Mononuclear cell (primary cell): ENCODE data around the gene PREX1. TPM values are rescaled to one million over a fixed set of nuclear protein-coding genes. Genes with fewer than 3 reads are reported as not detected.

Experiments
- H3K27me3 ChIP-seq: 2 replicates; pipeline ENCODE4 v1.6.0; 2011; ENCODE audit warnings: low read length, control low read depth; ENCODE audit not compliant: insufficient read depth
- H3K4me1 ChIP-seq: 2 replicates; pipeline ENCODE4 v1.5.1; 2011; ENCODE audit warnings: mild to moderate bottlenecking, low read length, control low read depth; ENCODE audit not compliant: insufficient read depth
- H3K4me3 ChIP-seq: 2 replicates; pipeline ENCODE4 v1.5.1; 2011; ENCODE audit warnings: mild to moderate bottlenecking, low read length, moderate library complexity
- H3K9me3 ChIP-seq: 2 replicates; pipeline ENCODE4 v1.5.1; 2011; ENCODE audit warnings: low read depth, mild to moderate bottlenecking, control low read depth, low read length
- total RNA-seq: library from RNA; depleted of rRNA; stranded (reverse); fragments of >200 nt; gene quantifications from one replicate; pipeline ENCODE4 v1.2.3, GENCODE V29; 2012

The PREX1 gene
- total RNA-seq, 1 donor = 128 TPM

DNA sequence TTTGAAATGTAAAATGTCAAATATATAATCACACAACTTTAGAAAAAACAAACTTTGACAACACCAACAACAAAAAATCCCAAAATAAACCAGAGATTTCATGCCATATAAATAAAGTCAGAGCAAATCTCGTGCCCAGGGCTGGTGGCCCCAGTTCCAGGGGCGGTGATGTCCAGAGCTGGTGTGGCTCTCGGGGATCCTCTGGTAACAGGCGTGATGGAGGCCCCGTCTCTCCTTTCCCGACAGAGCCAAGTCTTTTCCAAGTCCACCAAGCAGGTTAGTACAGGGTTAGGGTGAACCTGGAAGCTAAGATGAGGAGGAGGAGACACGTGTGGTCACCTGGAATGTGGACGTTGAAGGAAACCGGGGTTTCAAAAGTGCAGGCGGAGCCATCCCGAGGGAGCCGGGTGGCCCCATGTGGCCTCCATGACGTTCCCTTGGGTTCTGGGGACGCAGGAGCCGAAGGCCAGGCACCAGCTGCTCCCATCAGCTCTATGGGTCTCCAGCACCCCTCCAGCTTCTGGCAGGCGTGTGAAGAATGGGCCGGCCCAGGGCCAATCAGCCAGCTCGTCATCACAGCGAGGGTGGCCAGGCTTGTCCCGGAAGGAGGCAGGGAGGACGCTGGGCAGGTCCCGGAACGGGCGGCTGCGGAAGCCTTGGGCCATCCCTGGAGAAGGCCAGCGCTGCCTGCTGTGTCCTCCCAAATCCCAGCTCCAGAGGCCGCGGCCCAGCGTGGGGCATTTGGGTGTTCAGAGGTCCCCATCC lies 202.5 kb downstream of the PREX1 start:
- Histone ChIP-seq H3K4me1 (peaks cover 21% of the 10 kb centered on the region), H3K27me3 (no peaks in the 10 kb centered on the region), H3K4me3 (no peak overlapping the region), H3K9me3 (no peaks in the 10 kb centered on the region)

DNA sequence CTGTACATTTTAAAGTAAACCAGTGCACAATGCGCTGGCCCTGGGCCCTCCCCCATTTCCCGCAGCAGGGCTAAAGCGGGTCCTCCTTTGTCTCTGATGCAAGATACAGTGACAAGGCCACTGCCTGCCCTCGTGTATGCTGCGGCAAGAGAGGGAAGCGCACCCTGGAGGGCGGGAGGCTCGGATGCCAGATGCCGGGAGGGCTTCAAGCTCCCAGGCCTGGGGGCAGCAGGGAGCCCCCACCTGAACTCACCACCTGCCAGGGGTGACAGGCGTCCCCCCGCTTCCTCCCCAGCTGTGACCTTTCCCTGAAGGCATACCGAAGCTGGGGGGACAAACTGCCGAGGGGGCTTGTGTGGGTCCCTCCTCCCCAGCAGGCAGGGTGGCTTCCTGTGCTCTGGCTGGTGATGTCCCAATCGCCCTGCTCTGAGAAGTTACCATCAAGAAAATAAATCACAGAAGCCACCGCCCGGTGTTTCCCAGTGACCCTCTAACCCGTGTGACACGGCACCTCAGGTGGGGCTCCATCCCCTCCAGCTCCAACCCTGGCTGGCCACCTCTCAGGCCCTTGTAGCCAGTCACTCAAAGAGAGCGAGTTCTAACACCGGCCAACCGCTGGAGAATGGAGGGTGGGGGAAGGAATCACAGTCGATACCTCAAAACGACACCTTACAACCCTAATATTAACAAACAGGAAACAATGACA lies 203.3 kb downstream of the PREX1 start:
- Histone ChIP-seq H3K9me3 (no peaks in the 10 kb centered on the region), H3K4me3 (no peak overlapping the region), H3K4me1 (peaks cover 21% of the 10 kb centered on the region), H3K27me3 (no peaks in the 10 kb centered on the region)

DNA sequence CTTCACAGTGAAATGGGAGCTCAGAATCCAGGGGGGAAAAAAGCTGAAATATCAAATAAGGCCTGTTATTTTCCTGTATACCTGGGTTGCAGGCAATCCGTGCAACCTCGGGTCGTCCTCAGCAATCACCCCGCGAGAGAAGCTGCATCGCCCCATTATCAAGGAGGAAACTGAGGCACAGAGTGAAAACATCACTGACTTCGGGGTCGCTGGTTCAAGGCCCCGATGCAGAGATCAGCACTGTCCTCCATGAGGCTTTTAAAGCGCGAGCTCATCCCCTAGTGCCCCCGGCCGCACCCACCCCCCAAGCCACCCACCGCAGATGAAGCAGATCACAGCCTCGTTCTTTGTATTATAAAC lies 203.9 kb downstream of the PREX1 start:
- H3K4me3 ChIP-seq = no peak overlapping the region
- H3K9me3 ChIP-seq = no peaks in the 10 kb centered on the region
- no peaks in the 10 kb centered on the region for H3K27me3 ChIP-seq
- peaks cover 21% of the 10 kb centered on the region for H3K4me1 ChIP-seq

DNA sequence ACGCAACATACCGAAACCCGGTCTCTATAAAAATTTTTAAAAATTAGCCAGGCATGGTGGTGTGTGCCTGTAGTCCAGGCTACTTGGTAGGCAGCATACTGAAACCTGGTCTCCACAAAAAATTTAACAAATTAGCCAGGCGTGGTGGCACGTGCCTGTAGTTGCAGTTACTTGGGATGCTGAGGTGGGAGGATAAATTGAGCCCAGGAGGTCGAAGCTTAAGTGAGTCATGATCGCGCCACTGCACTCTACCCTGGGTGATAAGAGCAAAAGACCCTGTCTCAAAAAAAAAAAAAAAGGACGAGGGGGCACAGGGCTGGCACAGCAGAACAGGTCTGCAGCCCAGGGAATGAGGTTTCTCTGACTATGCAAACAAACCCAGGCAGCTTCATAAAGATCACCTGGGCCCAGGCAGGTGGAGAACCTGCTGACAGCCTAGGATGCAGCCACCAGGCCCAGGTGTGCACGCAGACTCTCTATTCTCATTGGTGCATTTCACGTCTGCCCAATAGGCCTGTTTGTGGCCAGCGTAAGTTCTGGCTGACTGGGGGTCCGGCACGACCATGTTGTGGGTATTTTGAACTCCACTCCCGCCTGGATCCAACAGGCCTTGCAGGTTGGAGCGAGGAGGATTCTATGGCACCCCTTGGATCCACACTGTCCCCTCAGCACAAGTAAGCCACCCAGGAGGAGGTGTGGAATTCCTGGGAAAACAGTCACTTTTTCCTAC lies 204.5 kb downstream of the PREX1 start:
- Histone ChIP-seq H3K9me3 (no peaks in the 10 kb centered on the region), H3K4me3 (no peak overlapping the region), H3K4me1 (peaks cover 21% of the 10 kb centered on the region), H3K27me3 (no peaks in the 10 kb centered on the region)

DNA sequence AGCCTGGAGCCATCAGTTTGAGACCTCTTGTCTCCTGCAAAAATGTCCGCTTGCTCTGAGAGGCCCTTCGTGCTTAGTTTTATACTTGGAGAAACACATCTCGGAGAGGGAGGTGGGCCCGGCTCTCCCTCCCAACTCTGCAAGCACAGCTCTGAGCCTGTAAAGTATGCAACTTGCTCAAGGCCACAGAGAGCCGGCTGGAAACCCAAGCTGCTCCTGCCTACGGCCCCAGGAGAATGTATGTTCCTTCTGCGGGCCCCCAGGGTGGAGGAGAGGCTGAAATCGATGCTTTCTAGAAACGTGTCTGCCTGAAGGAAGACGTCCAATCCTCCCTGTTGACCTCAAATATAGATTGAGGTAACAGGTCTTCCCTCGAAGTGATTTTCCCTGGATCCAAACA lies 205.4 kb downstream of the PREX1 start:
- Histone ChIP-seq H3K9me3 (no peaks in the 10 kb centered on the region), H3K4me3 (no peak overlapping the region), H3K4me1 (peaks cover 18% of the 10 kb centered on the region), H3K27me3 (no peaks in the 10 kb centered on the region)

DNA sequence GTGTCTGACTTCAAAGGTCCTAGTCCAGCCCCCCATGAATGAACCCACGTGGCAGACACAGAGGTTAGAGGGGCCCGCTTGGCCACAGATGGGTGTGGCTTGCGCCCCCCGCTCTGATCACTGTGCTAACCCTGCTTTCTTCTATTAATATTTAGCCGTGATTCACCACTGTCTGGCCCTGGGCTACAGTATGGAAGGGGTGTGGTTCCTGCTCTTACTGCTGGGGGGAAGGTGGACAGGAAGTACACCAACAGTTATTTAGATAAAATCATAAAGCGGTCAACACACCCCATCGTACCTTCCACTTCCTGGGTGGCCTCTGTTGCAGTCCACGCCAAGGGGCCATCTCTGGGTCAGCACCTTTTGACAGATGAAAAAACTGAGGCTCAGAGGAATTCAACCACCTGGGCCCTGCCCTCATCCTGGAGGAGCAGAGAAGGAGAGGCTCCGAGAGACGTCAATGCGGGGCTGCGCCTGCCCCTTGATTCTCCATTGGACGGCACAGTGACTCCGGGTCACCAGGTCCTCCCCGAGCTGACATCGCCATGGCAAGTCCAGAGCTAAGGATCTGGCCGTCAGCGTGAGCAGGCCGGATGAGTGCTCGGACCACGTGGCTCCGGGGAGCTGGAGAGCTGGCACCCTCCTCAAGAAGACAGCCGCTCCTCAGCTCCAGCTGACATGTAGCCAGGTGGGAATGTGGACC lies 206.3 kb downstream of the PREX1 start:
- H3K9me3 ChIP-seq = no peaks in the 10 kb centered on the region
- H3K27me3 ChIP-seq = no peaks in the 10 kb centered on the region
- H3K4me3 ChIP-seq = no peak overlapping the region
- H3K4me1 ChIP-seq = peaks cover 14% of the 10 kb centered on the region

DNA sequence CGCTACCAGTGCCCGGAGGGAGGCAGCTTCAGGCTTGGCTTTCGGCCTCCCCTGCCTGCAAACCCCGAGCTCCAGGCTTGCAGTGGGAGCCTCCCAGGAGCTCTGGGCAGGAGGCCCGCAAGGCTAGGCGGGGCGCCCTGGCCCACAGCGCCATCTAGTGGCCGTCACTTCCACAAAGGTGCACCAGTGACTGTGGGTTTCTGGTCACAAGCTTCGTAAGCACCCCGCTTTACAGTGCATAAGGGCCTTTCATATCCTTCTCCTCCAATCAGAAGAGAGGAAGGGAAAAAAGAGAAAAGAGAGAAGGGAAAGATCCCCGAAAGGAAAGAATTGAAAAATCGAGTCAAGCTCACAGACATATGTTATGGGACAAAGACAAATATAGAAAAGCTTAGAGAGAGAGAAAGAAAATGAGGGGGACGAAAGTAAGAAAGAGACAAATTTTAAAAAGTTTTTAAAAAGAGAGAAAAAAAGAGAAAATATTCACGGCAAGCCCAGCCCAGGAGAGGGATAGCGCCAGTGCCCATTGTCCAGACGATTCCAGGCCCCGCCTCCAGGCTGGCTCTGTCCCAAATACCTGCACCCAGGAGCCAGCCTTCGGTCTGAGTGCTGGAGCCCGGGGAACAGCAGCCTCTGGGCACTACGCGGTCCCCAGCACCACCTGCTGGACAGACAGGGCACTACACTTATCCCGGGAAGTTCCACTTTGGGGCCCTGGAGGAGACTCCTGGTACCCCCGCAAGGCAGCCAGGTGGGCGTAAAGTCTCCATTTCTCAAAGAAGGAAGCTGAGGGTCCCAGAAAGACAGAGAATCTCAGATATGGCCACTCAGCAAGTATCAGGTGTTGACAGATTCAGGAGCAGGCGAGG lies 207.1 kb downstream of the PREX1 start:
- Histone ChIP-seq H3K27me3 (no peaks in the 10 kb centered on the region), H3K4me3 (no peak overlapping the region), H3K4me1 (peaks cover 13% of the 10 kb centered on the region), H3K9me3 (no peaks in the 10 kb centered on the region)

DNA sequence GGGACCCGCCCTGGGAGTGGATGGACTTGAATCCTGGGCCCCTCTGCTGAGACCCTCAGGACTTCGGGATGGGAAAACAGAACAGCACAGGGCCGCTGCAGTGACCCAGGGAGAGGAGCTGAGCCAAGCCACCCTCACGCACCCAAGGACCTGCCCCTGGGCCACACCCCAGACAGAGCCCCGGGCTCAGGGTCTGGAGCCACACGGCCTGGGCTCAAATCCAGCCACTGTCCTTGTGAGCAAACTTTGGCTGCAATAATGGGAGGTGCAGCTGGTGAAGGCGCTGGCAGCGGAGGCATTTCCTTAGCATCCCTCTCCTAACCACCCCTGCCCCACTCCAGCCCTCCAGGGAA lies 207.7 kb downstream of the PREX1 start:
- Histone ChIP-seq H3K4me1 (peaks cover 13% of the 10 kb centered on the region), H3K27me3 (no peaks in the 10 kb centered on the region), H3K9me3 (no peaks in the 10 kb centered on the region), H3K4me3 (no peak overlapping the region)

DNA sequence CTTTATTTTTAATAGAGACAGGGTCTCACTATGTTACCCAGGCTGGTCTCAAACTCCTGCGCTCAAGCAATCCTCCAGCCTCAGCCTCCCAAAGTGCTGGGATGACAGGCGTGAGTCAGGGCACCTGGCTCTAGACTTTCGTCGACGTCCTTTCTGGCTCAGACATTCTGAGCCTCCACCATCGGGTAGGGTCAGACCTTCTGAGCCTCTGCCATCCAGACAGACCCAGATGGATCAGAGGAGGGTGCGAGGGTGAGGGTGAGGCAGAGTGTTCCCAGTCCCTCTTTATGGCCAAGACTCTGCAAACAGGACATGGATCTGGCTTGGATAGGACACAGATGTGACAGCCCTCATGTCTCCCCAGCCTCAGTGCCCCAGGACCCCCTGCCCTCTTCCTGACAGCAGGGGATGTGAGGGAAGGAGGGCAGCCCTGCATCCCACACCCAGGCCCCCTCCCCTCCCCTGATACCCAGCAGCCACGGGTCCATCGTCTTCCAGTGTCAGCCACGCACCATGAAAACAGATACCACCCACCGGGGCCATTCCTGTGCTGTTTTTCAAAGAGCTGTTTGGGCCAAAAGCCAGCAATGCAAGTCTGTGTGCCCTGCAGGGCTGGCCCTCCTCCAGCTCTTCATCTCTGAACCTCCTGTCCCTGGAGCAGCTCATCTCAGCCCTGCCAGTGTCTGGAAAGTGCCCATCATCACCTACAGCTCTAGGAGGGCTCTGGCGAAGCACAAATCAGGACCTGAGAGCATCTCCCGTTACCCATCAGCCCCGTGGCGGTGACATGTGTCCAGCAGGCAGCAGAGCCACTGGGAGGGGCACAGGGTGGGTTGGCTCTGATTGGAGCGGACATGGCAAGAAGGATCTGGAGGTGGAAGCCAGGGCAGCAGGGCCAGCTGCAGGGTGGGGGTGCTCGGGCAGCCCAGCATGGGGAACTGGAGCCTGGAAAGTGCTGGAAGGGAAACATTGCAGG lies 208.4 kb downstream of the PREX1 start:
- H3K4me1 ChIP-seq = peaks cover 13% of the 10 kb centered on the region
- H3K27me3 ChIP-seq = no peaks in the 10 kb centered on the region
- H3K4me3 ChIP-seq = no peak overlapping the region
- no peaks in the 10 kb centered on the region for H3K9me3 ChIP-seq

DNA sequence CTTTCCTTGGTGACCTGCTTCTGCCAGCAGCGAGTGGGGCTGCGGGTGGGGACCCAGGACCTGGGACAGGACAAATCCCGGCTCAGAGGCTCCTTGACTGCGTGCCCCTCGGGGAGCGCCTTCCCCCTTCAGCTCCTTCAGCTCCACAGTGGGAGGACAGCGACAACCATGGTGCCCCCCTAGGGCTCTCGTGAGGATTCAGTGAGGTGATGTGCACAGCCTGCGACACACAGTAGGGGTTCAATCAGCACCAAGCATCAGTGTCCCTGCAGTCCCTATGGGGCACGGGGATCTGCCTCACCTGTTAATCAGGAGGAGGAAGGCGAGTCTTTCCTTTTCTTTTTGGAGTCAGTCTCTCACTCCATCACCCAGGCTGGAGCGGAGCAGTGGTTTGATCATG lies 209.2 kb downstream of the PREX1 start:
- no peaks in the 10 kb centered on the region for H3K27me3 ChIP-seq
- H3K4me3 ChIP-seq = no peak overlapping the region
- H3K4me1 ChIP-seq = peaks cover 13% of the 10 kb centered on the region
- H3K9me3 ChIP-seq = no peaks in the 10 kb centered on the region

DNA sequence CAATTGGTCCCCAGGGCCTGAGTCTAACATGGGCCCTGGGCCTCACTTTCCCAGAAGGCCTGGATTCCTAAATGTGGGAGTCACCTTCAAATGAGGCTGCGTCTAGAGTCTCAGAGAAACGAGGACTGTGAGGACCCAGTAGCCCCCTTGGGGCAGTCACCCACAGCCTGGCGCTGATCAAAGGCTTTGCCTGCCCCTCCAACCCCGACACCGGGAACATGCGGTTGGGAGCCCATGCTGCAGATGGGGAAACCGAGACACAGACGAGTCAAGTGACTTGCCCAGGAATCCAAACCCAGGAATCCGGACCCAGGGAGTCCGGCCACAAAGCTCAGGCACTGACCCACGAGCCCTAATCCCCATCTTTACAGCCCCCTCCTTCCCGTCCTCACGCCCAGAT lies 209.7 kb downstream of the PREX1 start:
- no peaks in the 10 kb centered on the region for H3K9me3 ChIP-seq
- no peaks in the 10 kb centered on the region for H3K27me3 ChIP-seq
- H3K4me3 ChIP-seq = no peak overlapping the region
- peaks cover 13% of the 10 kb centered on the region for H3K4me1 ChIP-seq

DNA sequence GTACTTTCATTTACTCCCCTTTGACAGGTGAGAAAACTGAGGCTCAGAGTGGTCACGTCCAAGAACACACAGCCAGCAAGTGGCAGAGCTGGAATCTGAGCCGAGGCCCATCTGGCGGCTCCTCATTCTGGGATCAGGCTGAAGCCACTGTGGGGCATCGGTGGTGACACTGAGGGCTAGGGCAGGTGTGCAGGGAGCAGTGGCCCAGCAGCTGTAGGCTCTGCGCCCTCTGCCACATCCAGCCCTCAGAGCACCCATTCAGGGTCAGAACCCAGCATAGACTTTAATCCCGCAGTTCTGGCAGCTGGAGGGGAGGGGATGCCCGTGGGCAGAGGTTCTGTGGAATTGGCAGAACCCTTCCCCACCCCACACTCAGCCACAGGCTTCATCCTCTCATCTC lies 210.3 kb downstream of the PREX1 start:
- Histone ChIP-seq H3K27me3 (no peaks in the 10 kb centered on the region), H3K4me3 (no peak overlapping the region), H3K9me3 (no peaks in the 10 kb centered on the region), H3K4me1 (peaks cover 13% of the 10 kb centered on the region)

DNA sequence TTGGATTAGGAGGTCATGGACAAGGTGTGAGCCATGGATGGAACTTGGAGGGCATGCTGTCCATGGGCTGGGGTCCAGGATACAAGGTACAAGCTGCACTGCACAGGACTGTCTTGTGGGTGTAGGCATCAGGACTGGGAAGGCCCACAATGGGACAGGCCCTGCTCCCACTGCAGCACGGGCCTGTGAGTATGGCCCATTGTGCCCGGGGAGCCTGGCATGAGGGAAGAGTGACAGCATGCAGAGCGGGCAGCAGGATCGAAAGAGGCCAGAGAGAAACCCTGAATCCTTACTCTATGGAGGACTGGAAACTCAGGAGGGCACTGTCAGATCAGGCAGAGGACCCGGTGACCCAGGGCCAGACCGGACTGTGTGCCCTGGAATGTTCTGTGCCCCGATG lies 211.3 kb downstream of the PREX1 start:
- H3K27me3 ChIP-seq = no peaks in the 10 kb centered on the region

More for the DNA sequence above, 211.3 kb downstream of the PREX1 start:
- Histone ChIP-seq H3K9me3 (no peaks in the 10 kb centered on the region), H3K4me1 (peaks cover 8% of the 10 kb centered on the region), H3K4me3 (no peak overlapping the region)
